Aorta (tissue), 5 donors: ENCODE data around the gene GTF2F2. TPM values are rescaled to one million over a fixed set of nuclear protein-coding genes. Genes with fewer than 3 reads are reported as not detected.

Source experiments
- ATAC-seq: fragments of 200-7000 bp; cut with Tn5 transposase; one replicate; pipeline ENCODE4 v1.9.1; 2022; ENCODE audit warnings: moderate library complexity; ENCODE audit not compliant: low FRiP score
- DNase-seq, 2 donors: peaks; one replicate each; pipeline ENCODE4 v3.0.0-alpha.2; 2020
- H3K27ac ChIP-seq, 2 donors: one replicate each; pipeline ENCODE4 v1.5.1; 2013; ENCODE audit warnings: low read length in 2 of 2, mild to moderate bottlenecking in 2 of 2, moderate library complexity in 2 of 2, control low read depth in 1 of 2, inconsistent platforms in 1 of 2, low read depth in 1 of 2
- H3K27me3 ChIP-seq, 2 donors: one replicate each; pipeline ENCODE4 v1.6.1; 2013; ENCODE audit warnings: control low read depth in 1 of 2, low read length in 1 of 2, mild to moderate bottlenecking in 1 of 2, moderate library complexity in 1 of 2; ENCODE audit not compliant: insufficient read depth in 2 of 2, control insufficient read depth in 1 of 2
- H3K36me3 ChIP-seq, 2 donors: one replicate each; pipeline ENCODE4 v1.6.1; 2013; ENCODE audit warnings: control low read depth in 1 of 2, low read length in 1 of 2, mild to moderate bottlenecking in 1 of 2; ENCODE audit not compliant: insufficient read depth in 2 of 2, control insufficient read depth in 1 of 2
- H3K4me1 ChIP-seq, 2 donors: one replicate each; pipeline ENCODE4 v1.6.1; 2013; ENCODE audit warnings: low read length in 2 of 2, control low read depth in 1 of 2, mild to moderate bottlenecking in 1 of 2, moderate library complexity in 1 of 2; ENCODE audit not compliant: insufficient read depth in 2 of 2, control insufficient read depth in 1 of 2
- H3K4me3 ChIP-seq, 2 donors: one replicate each; pipeline ENCODE4 v1.5.1; 2013; ENCODE audit warnings: low read length in 2 of 2, control low read depth in 1 of 2, mild to moderate bottlenecking in 1 of 2
- H3K9me3 ChIP-seq: one replicate; pipeline ENCODE4 v1.6.1; 2013; ENCODE audit warnings: mild to moderate bottlenecking, low read length; ENCODE audit not compliant: control insufficient read depth
- WGBS, 2 donors: extraction: QIAGEN DNeasy Blood & Tissue Kit; methylation state at CpG; one replicate each; pipeline ENCODE4 v1.1.7; 2013; 5-methylcytosine and 5-hydroxymethylcytosine counted together
- intact Hi-C, 2 donors: fragments of 100-400 bp; cut with DNase I; formaldehyde crosslinking; loops; one replicate each; pipeline versions ENCODE4 v1.14.2 to v1.15.0; 2022
- polyA plus RNA-seq, 2 donors: library from polyadenylated mRNA; stranded (reverse); fragments of 200-250 nt; gene quantifications; one replicate each; pipeline ENCODE4 v1.2.3, GENCODE V29; 2013
- total RNA-seq, 2 donors: library from RNA; stranded (reverse); fragmentation: NEBNext Ultra II Directional; extraction: Animal tissue kit (Norgen Biotek cat#: 25700); gene quantifications; one replicate each; pipeline ENCODE4 v1.2.1, GENCODE V29; 2021
- donor health status: healthy with polysubstance abuse.
- donor health status: Bipolar disorder and iron deficiency.
- donor health status: DM: no; HTN: no; CAD: no.
- donor health status: DM: no; HTN: no; CAD: no.
- donor health status: DM: yes; HTN: yes; CAD: no.

The GTF2F2 gene
- total and polyA plus RNA-seq, 4 donors, result 10.5 to 16.5 (median 12.4) TPM

DNA sequence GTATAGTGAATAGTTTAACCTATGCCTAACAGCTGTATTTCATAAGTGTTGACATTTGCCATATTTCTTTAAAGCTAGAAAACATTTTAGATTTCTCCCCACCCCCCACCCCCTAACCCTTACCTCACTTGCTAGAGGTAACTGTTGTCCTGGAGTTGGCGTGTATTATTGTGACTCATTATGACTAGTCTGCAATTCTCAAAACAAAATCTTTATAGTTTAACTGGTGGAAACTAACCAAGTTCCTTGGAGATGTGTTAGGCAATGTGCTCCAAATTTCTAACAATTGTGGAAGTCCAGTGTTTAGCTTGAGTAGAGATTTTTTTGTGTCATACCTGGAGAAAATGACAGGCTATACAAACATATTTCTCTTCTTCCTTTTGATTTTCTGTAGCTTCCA is 42.5 kb downstream of the GTF2F2 start:
- Histone ChIP-seq H3K36me3 (no peaks in the 10 kb centered on the region), H3K9me3 (no peaks in the 10 kb centered on the region), H3K4me3 (no peak overlapping the region), H3K27ac (no peak overlapping the region), H3K27me3 (no peaks in the 10 kb centered on the region), H3K4me1 (no peaks in the 10 kb centered on the region)
- DNase-seq (no peak), ATAC-seq (no peak)
- WGBS, 2 donors, result 10 to 18% methylated on average over 1 of the region's 1 CpG
- intact Hi-C loops, result no loop called here

DNA sequence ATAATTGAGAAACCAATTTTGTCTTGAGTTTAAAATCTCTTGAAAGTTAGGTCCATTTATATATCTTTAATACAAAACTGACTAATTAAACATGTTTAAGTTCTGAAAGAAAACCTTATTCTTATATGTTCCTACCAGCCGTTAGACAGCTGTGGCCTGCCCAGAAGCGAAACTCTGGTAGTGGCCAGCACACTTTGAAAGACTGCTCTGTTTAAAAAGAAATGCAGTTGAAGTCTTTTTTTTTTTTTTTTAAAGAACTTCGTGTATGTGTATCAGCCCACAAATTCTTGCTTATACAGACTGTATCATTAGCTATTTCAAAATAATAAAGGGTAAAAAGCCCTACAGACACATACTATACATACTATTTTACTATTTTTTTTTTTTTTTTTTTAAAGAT is 46.5 kb downstream of the GTF2F2 start:
- 83 to 87% methylated on average over 3 of the region's 3 CpGs for WGBS, 2 donors
- no peak for ATAC-seq
- H3K27ac ChIP-seq, result no peak overlapping the region

DNA sequence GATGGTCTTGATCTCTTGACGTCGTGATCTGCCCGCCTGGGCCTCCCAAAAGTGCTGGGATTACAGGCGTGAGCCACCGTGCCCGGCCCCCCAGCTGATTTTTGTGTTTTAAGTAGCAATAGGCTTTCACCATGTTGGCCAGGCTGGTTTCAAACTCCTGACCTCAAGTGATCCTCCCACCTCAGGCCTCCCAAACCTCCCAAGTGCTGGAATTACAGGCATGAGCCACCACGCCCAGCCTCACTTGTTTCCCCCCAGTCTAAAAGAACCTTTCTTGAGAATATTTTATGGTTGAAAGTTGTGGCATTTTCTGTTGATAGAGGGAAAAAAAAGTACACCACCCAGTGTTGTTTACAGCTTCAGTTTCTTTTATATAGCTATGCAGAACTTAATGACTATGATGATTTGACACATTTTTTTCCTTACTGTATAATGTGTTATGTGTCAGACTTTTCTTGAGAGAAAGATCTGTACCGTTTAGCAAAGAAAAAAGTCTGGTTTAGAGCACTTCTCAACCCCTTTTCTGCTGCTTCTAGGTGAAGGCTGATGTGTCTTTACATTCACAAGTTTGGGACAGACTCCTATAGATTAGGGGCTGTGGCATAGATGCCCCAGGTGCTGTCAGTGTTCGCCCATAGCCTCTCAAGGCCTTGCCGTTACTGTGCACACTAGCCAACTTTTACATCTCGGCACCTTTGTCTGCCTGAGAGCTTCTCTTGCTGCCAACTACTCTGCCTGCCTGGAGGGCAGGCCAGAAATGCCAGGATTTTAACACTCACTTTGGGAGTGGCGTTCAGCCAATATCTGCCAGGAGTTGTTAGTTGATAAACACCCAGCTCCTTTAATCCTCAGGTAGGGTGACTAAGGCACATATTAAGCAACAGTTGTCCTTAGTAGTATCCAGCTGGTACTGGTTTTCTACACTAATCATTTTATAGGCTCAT is 47.6 kb downstream of the GTF2F2 start:
- DNase-seq, result no peak
- Histone ChIP-seq H3K4me3 (no peak overlapping the region), H3K9me3 (no peaks in the 10 kb centered on the region), H3K36me3 (no peaks in the 10 kb centered on the region), H3K27ac (no peak overlapping the region), H3K4me1 (no peaks in the 10 kb centered on the region), H3K27me3 (no peaks in the 10 kb centered on the region)
- WGBS, 2 donors, result 85 to 86% methylated on average over 12 of the region's 12 CpGs
- no peak for ATAC-seq
- intact Hi-C loops, result no loop called here

More for the DNA sequence above, 46.5 kb downstream of the GTF2F2 start:
- Histone ChIP-seq H3K4me1 (no peaks in the 10 kb centered on the region), H3K36me3 (no peaks in the 10 kb centered on the region), H3K4me3 (no peak overlapping the region), H3K9me3 (no peaks in the 10 kb centered on the region), H3K27me3 (no peaks in the 10 kb centered on the region)
- no peak for DNase-seq
- intact Hi-C loops, result no loop called here

DNA sequence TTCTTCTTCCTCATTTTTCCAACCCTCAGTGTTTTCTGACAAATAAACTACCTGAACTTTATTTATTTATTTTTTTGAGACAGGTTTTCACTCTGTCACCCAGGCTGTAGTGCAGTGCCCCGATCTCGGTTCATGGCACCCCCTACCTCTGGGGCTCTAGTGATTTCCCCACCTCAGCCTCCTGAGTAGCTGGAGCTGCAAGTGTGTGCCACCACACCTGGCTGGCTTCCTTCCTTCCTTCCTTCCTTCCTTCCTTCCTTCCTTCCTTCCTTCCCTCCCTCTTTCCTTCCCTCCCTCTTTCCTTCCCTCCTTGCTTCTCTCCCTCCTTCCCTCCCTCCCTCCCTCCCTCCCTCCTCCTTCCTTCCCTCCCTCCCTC is 48.2 kb downstream of the GTF2F2 start:
- no peaks in the 10 kb centered on the region for H3K9me3 ChIP-seq
- intact Hi-C loops, result no loop called here
- no peaks in the 10 kb centered on the region for H3K36me3 ChIP-seq
- WGBS, 2 donors, result 70% methylated on average over 2 of the region's 2 CpGs
- H3K4me3 ChIP-seq, result no peak overlapping the region
- H3K4me1 ChIP-seq, result no peaks in the 10 kb centered on the region
- ATAC-seq (no peak), DNase-seq (no peak)
- H3K27me3 ChIP-seq, result no peaks in the 10 kb centered on the region
- H3K27ac ChIP-seq, result no peak overlapping the region

DNA sequence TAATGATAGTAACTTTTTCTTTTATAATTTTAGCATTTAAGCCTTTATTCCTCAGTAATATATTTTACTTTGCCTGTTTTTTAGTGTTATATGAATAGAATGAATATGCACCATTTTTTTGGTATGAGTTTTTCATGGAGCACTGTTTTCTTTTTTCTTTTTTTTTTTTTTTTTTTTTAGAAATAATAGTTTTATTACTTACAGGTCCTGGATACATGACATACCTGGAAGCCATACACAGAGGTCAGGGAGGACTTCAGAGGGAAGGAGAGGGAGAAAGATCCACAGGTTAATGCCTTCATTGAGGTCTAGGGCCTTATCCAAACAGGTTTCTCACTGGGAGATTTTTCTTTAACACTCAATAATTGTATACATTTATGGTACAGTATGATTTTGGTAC is 54.2 kb downstream of the GTF2F2 start:
- ATAC-seq, result no peak
- H3K36me3 ChIP-seq, result no peaks in the 10 kb centered on the region
- H3K27ac ChIP-seq, result no peak overlapping the region
- DNase-seq, result no peak
- peaks cover 0 to 3% of the 10 kb centered on the region in 2 donors for H3K4me1 ChIP-seq
- no peak overlapping the region for H3K4me3 ChIP-seq
- H3K9me3 ChIP-seq, result no peaks in the 10 kb centered on the region
- intact Hi-C loops, result no loop called here
- no peaks in the 10 kb centered on the region for H3K27me3 ChIP-seq

DNA sequence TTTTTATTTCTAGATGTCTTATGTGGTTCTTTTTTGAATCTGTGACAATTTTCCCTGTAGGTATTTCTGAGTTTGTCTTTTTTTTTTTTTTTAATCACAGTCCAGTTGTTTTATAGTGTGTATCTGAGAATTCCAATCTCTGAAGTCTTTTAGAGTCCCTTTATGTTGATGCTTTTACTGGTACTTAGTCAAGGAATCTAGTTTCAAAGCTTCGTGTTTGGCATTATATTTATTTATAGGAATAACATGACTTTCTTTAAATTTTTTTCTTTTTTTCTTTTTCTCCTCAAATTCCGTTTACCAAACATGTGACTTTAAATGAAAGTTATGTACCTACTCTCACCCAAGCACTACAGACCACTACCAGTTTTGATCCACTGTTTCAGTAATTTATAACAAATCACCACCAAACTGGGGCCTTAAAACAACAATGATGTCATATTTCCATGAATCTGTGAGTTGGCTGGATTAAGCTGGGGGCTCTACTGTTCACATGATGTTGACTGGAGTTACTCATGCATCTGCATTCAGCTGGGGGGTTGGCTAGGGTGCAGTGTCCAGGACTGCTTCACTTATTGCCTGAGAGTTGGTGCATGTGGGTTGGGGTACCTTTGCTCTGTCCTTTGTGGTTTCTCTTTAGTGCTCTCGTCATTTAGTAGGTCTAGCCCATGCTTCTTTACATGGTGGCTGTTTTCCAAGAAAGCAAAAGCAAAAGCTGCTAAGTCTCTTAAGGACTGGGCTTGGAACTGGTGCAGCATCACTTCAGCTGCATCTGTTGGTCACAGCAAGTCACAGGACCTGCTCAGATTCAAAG is 58.2 kb downstream of the GTF2F2 start:
- no peaks in the 10 kb centered on the region for H3K36me3 ChIP-seq
- intact Hi-C loops, result no loop called here
- no peak overlapping the region for H3K27ac ChIP-seq
- 7 to 8% methylated on average over 3 of the region's 3 CpGs for WGBS, 2 donors
- peak; percentile 62 for ATAC-seq
- no peak overlapping the region for H3K4me3 ChIP-seq
- H3K4me1 ChIP-seq, result peaks cover 0 to 3% of the 10 kb centered on the region in 2 donors
- H3K9me3 ChIP-seq, result no peaks in the 10 kb centered on the region
- no peaks in the 10 kb centered on the region for H3K27me3 ChIP-seq
- no peak for DNase-seq

DNA sequence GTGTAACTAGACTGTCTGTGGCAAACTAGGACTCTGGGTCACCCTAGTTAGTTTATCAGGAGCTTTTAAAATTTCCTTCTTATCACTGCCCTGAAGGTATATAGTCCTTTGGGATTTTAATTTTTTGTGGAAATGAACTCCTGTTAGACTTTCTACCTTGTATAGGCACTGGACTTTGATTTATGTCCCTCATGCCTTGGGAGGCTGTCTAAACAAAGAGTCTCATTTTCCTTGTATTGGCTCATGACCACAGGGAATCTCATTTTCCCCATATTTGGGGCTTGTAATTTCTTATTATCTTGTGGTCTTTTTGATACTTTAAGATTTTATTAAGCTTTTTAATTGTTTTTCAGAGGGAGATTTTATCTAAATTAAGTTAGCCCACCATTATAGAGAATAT is 59.1 kb downstream of the GTF2F2 start:
- no peak overlapping the region for H3K27ac ChIP-seq
- H3K9me3 ChIP-seq, result no peaks in the 10 kb centered on the region
- intact Hi-C loops, result no loop called here
- H3K36me3 ChIP-seq, result no peaks in the 10 kb centered on the region
- no peak for ATAC-seq
- peaks cover 0 to 3% of the 10 kb centered on the region in 2 donors for H3K4me1 ChIP-seq
- no peaks in the 10 kb centered on the region for H3K27me3 ChIP-seq
- no peak for DNase-seq
- no peak overlapping the region for H3K4me3 ChIP-seq

DNA sequence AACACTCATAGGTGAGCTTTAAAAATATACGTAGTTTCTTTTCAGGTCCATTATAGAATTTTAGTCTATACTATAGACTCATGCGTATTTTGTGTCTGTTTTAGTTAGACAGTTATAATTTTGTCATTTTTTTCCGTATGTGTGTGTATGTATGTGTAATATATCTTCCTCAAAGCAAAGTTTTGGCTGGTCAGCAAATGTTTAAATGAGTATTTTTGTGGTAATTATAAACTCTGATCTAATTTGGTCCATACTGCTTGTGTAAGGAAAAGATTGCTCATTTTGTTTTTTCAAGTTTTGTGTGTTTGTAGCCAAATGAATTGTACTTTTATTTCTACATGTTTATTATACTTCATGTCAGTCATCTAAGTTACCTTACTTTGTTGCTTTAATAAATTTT is 60.0 kb downstream of the GTF2F2 start:
- Histone ChIP-seq H3K36me3 (no peaks in the 10 kb centered on the region), H3K4me3 (no peak overlapping the region), H3K27me3 (no peaks in the 10 kb centered on the region), H3K4me1 (peaks cover 0 to 3% of the 10 kb centered on the region in 2 donors), H3K27ac (no peak overlapping the region), H3K9me3 (no peaks in the 10 kb centered on the region)
- 78 to 88% methylated on average over 3 of the region's 3 CpGs for WGBS, 2 donors
- ATAC-seq (no peak), DNase-seq (no peak)
- intact Hi-C loops, result no loop called here
